ENCODE measurements around the gene PRR19.

PRR19 gene

DNA sequence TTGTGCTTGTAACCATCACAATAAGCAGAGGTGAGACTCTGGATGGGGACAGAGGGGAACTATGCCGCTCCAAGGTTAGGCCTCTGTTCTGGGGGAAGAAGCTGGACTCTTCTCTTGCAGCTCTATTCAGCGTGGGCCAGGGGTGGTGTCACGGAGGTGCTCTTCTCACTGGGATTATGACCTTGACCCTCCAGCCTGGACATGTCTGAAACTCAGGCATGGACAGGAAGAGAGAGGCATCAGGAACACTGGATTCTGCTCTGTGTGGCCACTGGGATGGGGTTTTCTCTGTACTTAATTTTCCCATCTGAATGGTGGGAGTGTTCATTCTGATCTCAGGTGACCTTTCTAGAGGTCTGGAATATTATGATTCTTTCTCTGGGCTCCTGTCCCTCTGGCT, 31.1 kb downstream of the PRR19 start:
- H3K4me2 ChIP-seq (ENCODE audit: low read length) = no peak overlapping the region
- no peaks in the 10 kb centered on the region for H3K9me3 ChIP-seq (ENCODE audit: low read length)
- peaks cover 6% of the 10 kb centered on the region for H3K36me3 ChIP-seq (ENCODE audit: insufficient read depth, low read length)
- H2AFZ ChIP-seq (ENCODE audit: low read length) = no peak overlapping the region
- no peaks in the 10 kb centered on the region for H3K79me2 ChIP-seq (ENCODE audit: insufficient read depth, low read length)
- peaks cover 4% of the 10 kb centered on the region for H3K4me1 ChIP-seq (ENCODE audit: insufficient read depth, low read length, severe bottlenecking)
- no peaks in the 10 kb centered on the region for H3K27me3 ChIP-seq (ENCODE audit: insufficient read depth, low read length)
- TF ChIP-seq, protein P1, sequence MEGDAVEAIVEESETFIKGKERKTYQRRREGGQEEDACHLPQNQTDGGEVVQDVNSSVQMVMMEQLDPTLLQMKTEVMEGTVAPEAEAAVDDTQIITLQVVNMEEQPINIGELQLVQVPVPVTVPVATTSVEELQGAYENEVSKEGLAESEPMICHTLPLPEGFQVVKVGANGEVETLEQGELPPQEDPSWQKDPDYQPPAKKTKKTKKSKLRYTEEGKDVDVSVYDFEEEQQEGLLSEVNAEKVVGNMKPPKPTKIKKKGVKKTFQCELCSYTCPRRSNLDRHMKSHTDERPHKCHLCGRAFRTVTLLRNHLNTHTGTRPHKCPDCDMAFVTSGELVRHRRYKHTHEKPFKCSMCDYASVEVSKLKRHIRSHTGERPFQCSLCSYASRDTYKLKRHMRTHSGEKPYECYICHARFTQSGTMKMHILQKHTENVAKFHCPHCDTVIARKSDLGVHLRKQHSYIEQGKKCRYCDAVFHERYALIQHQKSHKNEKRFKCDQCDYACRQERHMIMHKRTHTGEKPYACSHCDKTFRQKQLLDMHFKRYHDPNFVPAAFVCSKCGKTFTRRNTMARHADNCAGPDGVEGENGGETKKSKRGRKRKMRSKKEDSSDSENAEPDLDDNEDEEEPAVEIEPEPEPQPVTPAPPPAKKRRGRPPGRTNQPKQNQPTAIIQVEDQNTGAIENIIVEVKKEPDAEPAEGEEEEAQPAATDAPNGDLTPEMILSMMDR (IDR thresholded peaks at IDR 0.05; ENCODE audit: low read length) = no peak
- TF ChIP-seq EZH2 (IDR thresholded peaks at IDR 0.05; ENCODE audit: borderline replicate concordance, low read length) = no peak
- no peaks in the 10 kb centered on the region for H3K9me2 ChIP-seq (ENCODE audit: low read depth, low read length)
- no peaks in the 10 kb centered on the region for H3F3A ChIP-seq (ENCODE audit: insufficient read depth, low read length)
- no peak overlapping the region for H3K4me3 ChIP-seq (ENCODE audit: low read depth, low read length, poor library complexity, severe bottlenecking)
- H3K9ac ChIP-seq (ENCODE audit: low read length) = no peak overlapping the region
- H3K27ac ChIP-seq (ENCODE audit: low read depth, low read length, poor library complexity, severe bottlenecking) = no peak overlapping the region
- H4K20me1 ChIP-seq (ENCODE audit: insufficient read depth, low read length) = no peaks in the 10 kb centered on the region

DNA sequence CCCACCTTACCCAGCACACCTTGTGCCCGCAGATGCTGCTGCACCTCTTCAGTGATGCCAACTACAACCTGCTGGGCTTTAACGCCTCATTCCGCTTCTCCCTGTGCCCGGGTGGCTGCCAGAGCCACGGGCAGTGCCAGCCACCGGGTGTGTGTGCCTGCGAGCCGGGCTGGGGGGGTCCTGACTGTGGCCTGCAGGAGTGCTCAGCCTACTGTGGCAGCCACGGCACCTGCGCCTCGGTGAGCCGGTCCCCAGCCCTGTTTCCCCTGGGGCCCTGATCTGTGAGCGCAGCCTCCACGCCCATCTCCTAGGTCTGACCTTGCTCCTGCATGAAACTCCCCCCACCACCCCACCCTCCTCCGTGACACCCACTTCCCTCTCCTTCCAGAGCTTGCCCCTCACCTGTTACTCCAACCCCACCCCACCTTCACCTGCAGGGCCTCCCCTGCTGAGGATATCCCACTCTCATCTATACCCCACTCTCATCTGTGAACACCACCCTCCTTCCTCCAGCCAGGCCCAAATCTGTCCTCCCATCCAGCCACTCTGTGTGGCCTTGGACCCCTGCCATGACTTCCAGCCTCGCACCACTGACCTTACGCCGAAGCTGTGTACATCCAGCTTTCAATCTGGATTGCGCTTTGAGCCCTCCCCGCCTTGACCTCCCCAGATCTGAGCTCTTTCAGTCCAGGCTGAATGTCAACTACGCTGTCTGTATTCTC, 32.2 kb downstream of the PRR19 start:
- Histone ChIP-seq H3K4me1 (ENCODE audit: insufficient read depth, low read length, severe bottlenecking) (no peaks in the 10 kb centered on the region), H3K36me3 (ENCODE audit: insufficient read depth, low read length) (peaks cover 6% of the 10 kb centered on the region), H3K27me3 (ENCODE audit: insufficient read depth, low read length) (no peaks in the 10 kb centered on the region), H3K9me3 (ENCODE audit: low read length) (no peaks in the 10 kb centered on the region), H3K9me2 (ENCODE audit: low read depth, low read length) (no peaks in the 10 kb centered on the region), H3K79me2 (ENCODE audit: insufficient read depth, low read length) (no peaks in the 10 kb centered on the region), H3K4me3 (ENCODE audit: low read depth, low read length, poor library complexity, severe bottlenecking) (no peak overlapping the region), H3K9ac (ENCODE audit: low read length) (no peak overlapping the region), H2AFZ (ENCODE audit: low read length) (no peak overlapping the region), H3F3A (ENCODE audit: insufficient read depth, low read length) (no peaks in the 10 kb centered on the region), H3K4me2 (ENCODE audit: low read length) (no peak overlapping the region), H3K27ac (ENCODE audit: low read depth, low read length, poor library complexity, severe bottlenecking) (no peak overlapping the region), H4K20me1 (ENCODE audit: insufficient read depth, low read length) (no peaks in the 10 kb centered on the region)
- no peak for TF ChIP-seq EZH2 (IDR thresholded peaks at IDR 0.05; ENCODE audit: borderline replicate concordance, low read length)
- TF ChIP-seq, protein P1 (IDR thresholded peaks at IDR 0.05; ENCODE audit: low read length) = no peak

DNA sequence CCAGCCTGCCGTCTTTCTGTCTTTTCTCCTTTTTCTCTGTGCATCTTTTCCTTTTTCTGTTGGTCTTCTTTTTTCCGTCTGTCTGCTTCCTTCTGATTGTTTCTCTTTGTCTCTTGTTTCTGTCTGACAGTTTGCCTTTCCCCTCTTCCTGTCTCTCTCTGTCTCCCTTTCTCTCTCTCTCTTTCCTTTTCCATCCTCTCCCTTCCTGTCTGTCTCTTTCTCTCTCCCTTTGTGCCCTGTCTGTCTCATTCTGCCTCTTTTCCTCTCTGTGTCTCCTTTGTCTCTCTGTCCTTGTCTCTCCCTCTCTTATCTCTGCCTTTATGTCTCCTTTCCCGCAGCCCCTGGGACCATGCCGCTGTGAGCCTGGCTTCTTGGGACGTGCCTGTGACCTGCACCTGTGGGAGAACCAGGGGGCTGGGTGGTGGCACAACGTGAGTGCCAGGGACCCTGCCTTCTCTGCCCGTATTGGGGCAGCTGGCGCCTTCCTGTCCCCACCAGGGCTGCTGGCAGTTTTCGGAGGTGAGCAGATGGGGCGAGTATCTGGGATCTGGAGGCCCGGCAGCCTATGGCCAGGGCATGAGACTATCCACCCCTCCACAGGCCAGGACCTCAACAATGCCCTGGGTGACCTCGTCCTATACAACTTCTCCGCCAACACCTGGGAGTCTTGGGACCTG, 32.9 kb downstream of the PRR19 start:
- Histone ChIP-seq H3K9me3 (ENCODE audit: low read length) (no peaks in the 10 kb centered on the region), H3K4me3 (ENCODE audit: low read depth, low read length, poor library complexity, severe bottlenecking) (no peak overlapping the region), H3K79me2 (ENCODE audit: insufficient read depth, low read length) (no peaks in the 10 kb centered on the region), H3F3A (ENCODE audit: insufficient read depth, low read length) (no peaks in the 10 kb centered on the region), H4K20me1 (ENCODE audit: insufficient read depth, low read length) (no peaks in the 10 kb centered on the region), H2AFZ (ENCODE audit: low read length) (no peak overlapping the region), H3K36me3 (ENCODE audit: insufficient read depth, low read length) (peaks cover 6% of the 10 kb centered on the region), H3K4me2 (ENCODE audit: low read length) (no peak overlapping the region), H3K9ac (ENCODE audit: low read length) (no peak overlapping the region), H3K27me3 (ENCODE audit: insufficient read depth, low read length) (no peaks in the 10 kb centered on the region), H3K9me2 (ENCODE audit: low read depth, low read length) (no peaks in the 10 kb centered on the region), H3K4me1 (ENCODE audit: insufficient read depth, low read length, severe bottlenecking) (no peaks in the 10 kb centered on the region), H3K27ac (ENCODE audit: low read depth, low read length, poor library complexity, severe bottlenecking) (no peak overlapping the region)
- TF ChIP-seq, protein P1 (IDR thresholded peaks at IDR 0.05; ENCODE audit: low read length) = no peak
- no peak for TF ChIP-seq EZH2 (IDR thresholded peaks at IDR 0.05; ENCODE audit: borderline replicate concordance, low read length)
